GM19035 (cell line): ENCODE measurements around the gene SDK2.
"Not testable (repeated sequence)": the region's sequence is repeated elsewhere in the genome, so short reads cannot be mapped to it uniquely, and the experiment has no call there.

ENCODE experiments used
- ATAC-seq: cut with Tn5 transposase; IDR thresholded peaks from one replicate; pipeline ENCODE4 v1.9.1; 2021; ENCODE audit not compliant: unreplicated experiment

Gene SDK2

DNA sequence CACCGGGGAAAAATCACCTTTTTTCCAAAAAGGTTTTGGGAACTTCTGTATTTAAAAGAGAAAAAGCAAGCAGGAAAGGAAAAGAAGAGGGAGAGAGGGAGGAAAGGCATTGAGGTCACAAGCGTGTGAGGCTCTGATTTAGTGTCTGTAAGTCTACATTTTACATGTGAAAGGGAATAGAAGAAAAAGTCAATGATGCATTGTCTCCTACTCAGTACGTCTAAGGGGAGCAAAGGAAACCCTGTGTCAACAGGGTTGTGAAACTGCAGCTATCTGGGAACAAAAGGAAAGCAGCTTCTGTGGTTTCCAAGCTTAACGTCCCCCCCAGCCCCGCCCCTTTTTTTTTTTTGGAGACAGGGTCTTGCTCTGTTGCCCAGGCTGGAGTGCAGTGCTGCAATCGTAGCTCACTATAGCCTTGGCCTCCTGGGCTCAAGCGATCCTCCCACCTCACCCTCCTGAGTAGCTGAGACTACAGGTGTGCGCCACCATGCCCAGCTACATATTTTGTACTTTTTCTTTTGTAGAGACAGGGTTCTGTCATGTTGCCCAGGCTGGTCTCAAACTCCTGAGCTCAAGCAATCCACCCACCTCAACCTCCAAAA lies 330.6 kb downstream of the SDK2 start:
- ATAC-seq = no peak

DNA sequence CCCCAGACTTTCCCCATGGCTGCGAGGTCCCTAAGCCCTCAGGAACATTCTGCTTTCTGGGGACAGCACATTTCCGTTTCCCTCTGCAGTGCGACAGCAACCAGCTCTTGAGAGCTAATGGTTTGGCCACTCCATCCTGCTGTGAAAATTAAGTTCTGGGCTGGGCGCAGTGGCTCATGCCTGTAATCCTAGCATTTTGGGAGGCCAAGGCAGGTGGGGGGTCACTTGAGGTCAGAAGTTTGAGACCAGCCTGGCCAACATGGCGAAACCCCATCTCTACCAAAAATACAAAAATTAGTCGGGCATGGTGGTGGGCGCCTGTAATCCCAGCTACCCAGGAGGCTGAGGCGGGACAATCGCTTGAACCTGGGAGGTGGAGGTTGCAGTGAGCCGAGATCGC lies 331.4 kb downstream of the SDK2 start:
- not testable (repeated sequence) for ATAC-seq

GRCh38 chr17:73311781-73312641 lies 332.2 kb downstream of the SDK2 start, which contains the start of gene CDC42EP4:
TSS of gene CDC42EP4 (minus strand) at chr17:73312001. CDS start at chr17:73286500, 25,501 bp downstream.
- peak; percentile 92 for ATAC-seq

- ATAC-seq = peak; percentile 18
Observed at GRCh38 chr17:73311428-73311780, 332.8 kb downstream of the SDK2 start.

- no peak for ATAC-seq
Observed at GRCh38 chr17:73309727-73310596, 334.3 kb downstream of the SDK2 start.

- ATAC-seq = not testable (repeated sequence)
Observed at GRCh38 chr17:73308959-73309358, 335.3 kb downstream of the SDK2 start.

DNA sequence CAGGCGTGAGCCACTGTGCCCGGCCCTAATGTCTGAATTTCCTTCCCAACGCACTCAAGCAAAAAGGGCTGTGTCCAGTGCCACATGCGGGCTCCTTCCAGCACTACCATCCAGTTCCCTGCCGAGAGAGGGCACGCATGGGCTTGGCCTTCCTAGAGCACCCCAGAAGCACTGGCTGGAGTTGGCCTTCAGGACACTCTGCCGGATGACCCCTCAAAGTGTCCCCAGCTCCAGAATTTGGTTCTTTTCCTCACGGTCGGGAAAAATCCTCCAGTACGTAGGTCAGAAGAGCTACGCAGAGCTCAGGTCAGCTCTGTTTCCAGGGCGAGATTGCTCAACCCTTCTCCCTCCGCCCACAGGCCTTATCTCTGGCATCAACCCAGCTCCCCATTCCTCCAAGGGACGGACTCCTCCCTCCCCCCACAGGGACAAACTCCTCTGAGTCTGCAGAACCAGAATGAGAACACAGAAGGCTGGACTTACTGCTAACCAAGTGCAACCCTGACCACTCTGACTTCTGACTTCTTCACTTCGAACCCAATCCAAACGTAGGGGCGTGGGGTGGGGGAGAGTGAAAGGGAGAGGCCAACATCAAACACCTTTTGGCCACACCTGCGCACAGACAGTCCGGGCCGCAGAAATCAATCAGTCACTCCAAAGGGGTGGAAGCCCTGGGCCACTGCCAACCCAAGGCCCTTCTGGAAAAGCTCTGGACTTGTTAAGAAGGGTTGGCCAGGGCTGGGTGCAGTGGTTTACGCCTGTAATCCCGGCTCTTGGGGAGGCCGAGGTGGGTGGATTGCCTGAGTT lies 336.0 kb downstream of the SDK2 start:
- ATAC-seq = no peak

DNA sequence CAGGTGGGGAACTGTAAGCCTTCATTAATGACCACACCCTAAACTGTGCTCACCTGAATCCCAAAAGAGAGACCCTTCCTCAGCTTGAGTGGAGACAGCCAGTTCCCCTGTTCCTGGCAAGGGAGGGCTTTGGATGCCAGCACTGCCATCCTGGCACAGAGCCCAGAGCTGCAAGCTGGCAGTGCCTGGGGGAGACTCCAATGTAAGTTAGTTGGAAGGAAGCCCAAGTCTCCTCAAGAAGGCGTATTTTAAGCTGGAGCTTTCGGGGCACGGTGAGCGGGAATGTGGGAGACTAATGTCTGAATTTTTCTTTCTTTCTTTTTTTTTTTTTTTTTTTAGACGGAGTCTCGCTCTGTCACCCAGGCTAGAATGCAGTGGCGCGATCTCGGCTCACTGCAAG lies 337.1 kb downstream of the SDK2 start:
- no peak for ATAC-seq

GRCh38 chr17:73305845-73306836 lies 338.1 kb downstream of the SDK2 start:
- ATAC-seq = no peak

DNA sequence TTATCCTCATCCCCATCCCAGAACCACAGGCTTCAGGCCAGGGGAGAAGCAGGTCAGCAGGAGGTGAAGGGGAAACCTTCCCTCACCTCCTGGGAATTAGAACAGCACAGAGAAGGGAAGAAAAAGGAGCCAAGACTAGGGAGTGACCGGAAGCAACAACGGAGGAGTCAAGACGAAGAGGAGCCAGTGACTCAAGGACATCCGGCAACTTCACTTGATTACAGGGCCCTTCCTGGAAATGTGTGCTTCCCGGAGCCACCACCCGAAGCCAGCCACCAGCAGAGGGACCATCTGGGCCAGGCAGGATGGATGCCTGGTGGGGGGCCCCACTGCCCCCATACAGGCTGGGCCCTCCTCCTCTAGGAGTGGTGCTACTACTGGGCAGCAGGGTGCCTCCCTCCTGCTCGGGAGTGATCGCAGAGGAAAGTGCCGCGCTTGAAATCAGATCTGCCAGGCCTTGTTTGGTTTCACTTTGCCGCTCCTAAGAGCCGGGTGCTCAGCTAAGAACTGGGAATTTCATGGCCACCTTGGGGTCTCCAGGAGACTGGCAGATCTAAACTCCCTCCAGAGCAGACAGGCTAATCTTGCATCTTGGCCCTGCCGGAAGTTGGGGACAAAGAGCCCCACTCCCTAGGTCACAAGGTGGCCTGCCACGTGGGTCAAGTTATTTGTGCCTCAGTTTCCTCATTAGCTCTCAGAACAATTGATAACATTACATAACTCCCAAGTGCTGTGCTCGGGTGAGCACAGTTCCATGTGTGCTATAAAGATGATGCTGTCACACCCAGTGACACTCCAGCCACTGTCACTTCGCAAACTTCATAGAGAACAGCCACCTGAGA lies 339.1 kb downstream of the SDK2 start:
- no peak for ATAC-seq

GRCh38 chr17:73304438-73304837 lies 339.8 kb downstream of the SDK2 start:
- no peak for ATAC-seq

DNA sequence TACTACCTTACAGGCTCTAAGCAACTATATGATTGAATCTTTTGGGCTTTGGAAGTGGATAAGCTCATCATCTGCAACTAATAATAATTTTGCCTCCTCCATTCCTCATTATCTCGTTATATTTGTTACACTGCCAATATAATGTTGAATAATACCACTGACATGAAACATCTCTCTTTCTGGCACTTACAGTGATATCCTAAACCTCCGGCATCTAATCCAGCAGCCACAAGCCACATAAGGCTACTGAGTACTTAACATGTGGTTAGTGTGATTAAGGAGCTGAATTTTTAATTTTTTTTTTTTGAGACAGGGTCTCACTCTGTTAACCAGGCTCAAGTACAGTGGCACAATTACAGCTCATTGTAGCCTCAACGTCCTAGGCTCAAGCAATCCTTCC lies 342.1 kb downstream of the SDK2 start:
- ATAC-seq = no peak

GRCh38 chr17:73301369-73301768 lies 342.9 kb downstream of the SDK2 start:
- ATAC-seq = no peak

DNA sequence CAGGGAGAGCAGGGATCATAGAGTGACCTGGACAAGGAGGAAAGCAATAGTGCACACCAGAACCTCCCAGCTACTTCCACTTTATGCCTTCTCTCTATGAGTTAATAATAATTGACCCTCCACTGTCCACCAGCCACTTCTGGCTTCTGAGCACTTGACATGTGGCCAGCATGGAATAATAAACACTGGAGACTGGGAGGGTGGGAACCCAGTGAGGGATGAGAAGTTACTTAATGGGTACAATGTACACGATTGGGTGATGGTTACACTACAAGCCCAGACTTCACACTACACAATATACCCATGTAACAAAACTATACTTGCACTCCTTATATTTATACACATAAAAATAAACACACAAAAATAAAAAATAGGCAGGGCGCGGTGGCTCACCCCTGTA lies 343.9 kb downstream of the SDK2 start:
- ATAC-seq = no peak

- no peak for ATAC-seq
Observed at GRCh38 chr17:73297934-73298861, 346.0 kb downstream of the SDK2 start.

DNA sequence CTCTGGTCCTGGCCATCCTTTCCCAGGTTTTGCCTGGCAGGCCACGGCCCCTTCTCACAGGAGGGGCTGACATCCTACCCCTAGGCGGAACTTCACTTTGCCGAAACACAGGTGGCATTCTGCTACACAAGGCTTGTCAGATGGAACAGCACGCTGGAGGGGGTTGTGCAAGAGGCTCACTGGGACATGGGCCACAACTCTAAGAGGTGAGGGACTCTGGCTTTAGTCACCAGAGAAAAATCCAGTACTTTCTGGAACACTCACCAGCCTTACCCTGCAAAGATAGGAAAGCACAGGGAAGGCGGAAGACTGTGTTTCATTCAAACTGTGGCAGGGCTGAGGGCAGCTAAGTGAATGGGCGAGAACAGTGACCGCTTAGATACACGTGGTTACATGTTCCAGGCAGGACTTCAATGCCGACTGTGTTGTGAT lies 350.7 kb downstream of the SDK2 start:
- no peak for ATAC-seq

DNA sequence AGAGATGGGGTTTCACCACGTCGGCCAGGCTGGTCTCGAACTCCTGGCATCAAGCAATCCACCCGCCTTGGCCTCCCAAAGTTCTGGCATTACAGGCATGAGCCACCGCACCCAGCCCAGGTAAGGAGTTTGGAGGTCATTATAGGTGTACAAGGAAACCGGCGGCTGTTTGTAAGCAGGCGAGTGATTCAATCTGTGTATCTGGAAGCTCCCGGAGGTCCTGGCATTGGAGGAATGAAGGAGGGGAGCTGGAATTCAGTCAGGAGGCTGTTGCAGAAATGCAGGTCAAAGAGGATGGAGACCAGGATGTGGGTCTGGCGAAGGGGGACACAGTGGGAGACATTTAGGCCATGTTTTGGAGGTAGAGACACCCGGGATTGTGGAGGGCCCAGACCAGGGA lies 351.2 kb downstream of the SDK2 start:
- ATAC-seq = no peak
